ENCODE data around the gene CBLB.

The CBLB gene

GRCh38 chr3:105806359-105806758 is 62.5 kb downstream of the CBLB start:
- no peak overlapping the region for H3K9ac ChIP-seq (ENCODE audit: low read length)
- H4K20me1 ChIP-seq (ENCODE audit: insufficient read depth, low read length) = no peaks in the 10 kb centered on the region
- H3K4me2 ChIP-seq (ENCODE audit: low read length) = no peak overlapping the region
- H3K4me1 ChIP-seq (ENCODE audit: low read length) = peaks cover 26% of the 10 kb centered on the region
- H3K27ac ChIP-seq (ENCODE audit: low read length) = no peak overlapping the region
- H3K9me3 ChIP-seq (ENCODE audit: insufficient read depth, low read length) = no peaks in the 10 kb centered on the region
- H3K79me2 ChIP-seq (ENCODE audit: low read length) = no peaks in the 10 kb centered on the region
- H3K27me3 ChIP-seq (ENCODE audit: low read depth, low read length) = no peaks in the 10 kb centered on the region
- H3K4me3 ChIP-seq (ENCODE audit: low read length) = no peak overlapping the region
- TF ChIP-seq EZH2phosphoT487 (IDR thresholded peaks at IDR 0.05; ENCODE audit: low read depth) = no peak
- TF ChIP-seq, protein P1, sequence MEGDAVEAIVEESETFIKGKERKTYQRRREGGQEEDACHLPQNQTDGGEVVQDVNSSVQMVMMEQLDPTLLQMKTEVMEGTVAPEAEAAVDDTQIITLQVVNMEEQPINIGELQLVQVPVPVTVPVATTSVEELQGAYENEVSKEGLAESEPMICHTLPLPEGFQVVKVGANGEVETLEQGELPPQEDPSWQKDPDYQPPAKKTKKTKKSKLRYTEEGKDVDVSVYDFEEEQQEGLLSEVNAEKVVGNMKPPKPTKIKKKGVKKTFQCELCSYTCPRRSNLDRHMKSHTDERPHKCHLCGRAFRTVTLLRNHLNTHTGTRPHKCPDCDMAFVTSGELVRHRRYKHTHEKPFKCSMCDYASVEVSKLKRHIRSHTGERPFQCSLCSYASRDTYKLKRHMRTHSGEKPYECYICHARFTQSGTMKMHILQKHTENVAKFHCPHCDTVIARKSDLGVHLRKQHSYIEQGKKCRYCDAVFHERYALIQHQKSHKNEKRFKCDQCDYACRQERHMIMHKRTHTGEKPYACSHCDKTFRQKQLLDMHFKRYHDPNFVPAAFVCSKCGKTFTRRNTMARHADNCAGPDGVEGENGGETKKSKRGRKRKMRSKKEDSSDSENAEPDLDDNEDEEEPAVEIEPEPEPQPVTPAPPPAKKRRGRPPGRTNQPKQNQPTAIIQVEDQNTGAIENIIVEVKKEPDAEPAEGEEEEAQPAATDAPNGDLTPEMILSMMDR (IDR thresholded peaks at IDR 0.05; ENCODE audit: low read depth, low read length) = no peak
- H2AFZ ChIP-seq (ENCODE audit: low read depth, low read length) = no peak overlapping the region
- H3K36me3 ChIP-seq (replicated peaks; ENCODE audit: low read depth, low read length) = no peaks in the 10 kb centered on the region

- TF ChIP-seq EZH2phosphoT487 (IDR thresholded peaks at IDR 0.05; ENCODE audit: low read depth) = no peak
- TF ChIP-seq, protein P1 (IDR thresholded peaks at IDR 0.05; ENCODE audit: low read depth, low read length) = no peak
- H3K27me3 ChIP-seq (ENCODE audit: low read depth, low read length) = no peaks in the 10 kb centered on the region
- H3K9me3 ChIP-seq (ENCODE audit: insufficient read depth, low read length) = no peaks in the 10 kb centered on the region
- H3K79me2 ChIP-seq (ENCODE audit: low read length) = no peaks in the 10 kb centered on the region
- H3K4me1 ChIP-seq (ENCODE audit: low read length) = peaks cover 26% of the 10 kb centered on the region
- H3K27ac ChIP-seq (ENCODE audit: low read length) = no peak overlapping the region
- H3K4me3 ChIP-seq (ENCODE audit: low read length) = no peak overlapping the region
- H4K20me1 ChIP-seq (ENCODE audit: insufficient read depth, low read length) = no peaks in the 10 kb centered on the region
- H2AFZ ChIP-seq (ENCODE audit: low read depth, low read length) = no peak overlapping the region
- no peak overlapping the region for H3K9ac ChIP-seq (ENCODE audit: low read length)
- H3K36me3 ChIP-seq (replicated peaks; ENCODE audit: low read depth, low read length) = no peaks in the 10 kb centered on the region
- no peak overlapping the region for H3K4me2 ChIP-seq (ENCODE audit: low read length)
Observed at GRCh38 chr3:105805404-105805803, 63.4 kb downstream of the CBLB start.

- Histone ChIP-seq H3K9me3 (ENCODE audit: insufficient read depth, low read length) (no peaks in the 10 kb centered on the region), H3K4me2 (ENCODE audit: low read length) (peak overlapping the region; percentile 89), H3K27ac (ENCODE audit: low read length) (peak overlapping the region; percentile 80), H3K27me3 (ENCODE audit: low read depth, low read length) (no peaks in the 10 kb centered on the region), H3K79me2 (ENCODE audit: low read length) (no peaks in the 10 kb centered on the region), H2AFZ (ENCODE audit: low read depth, low read length) (no peak overlapping the region), H3K9ac (ENCODE audit: low read length) (peak overlapping the region; percentile 58), H3K4me3 (ENCODE audit: low read length) (peak overlapping the region; percentile 60), H3K4me1 (ENCODE audit: low read length) (peaks cover 53% of the 10 kb centered on the region), H4K20me1 (ENCODE audit: insufficient read depth, low read length) (no peaks in the 10 kb centered on the region), H3K36me3 (replicated peaks; ENCODE audit: low read depth, low read length) (no peaks in the 10 kb centered on the region)
- no peak for TF ChIP-seq EZH2phosphoT487 (IDR thresholded peaks at IDR 0.05; ENCODE audit: low read depth)
- TF ChIP-seq, protein P1 (IDR thresholded peaks at IDR 0.05; ENCODE audit: low read depth, low read length) = no peak
Observed at GRCh38 chr3:105802118-105802706, 66.6 kb downstream of the CBLB start.

DNA sequence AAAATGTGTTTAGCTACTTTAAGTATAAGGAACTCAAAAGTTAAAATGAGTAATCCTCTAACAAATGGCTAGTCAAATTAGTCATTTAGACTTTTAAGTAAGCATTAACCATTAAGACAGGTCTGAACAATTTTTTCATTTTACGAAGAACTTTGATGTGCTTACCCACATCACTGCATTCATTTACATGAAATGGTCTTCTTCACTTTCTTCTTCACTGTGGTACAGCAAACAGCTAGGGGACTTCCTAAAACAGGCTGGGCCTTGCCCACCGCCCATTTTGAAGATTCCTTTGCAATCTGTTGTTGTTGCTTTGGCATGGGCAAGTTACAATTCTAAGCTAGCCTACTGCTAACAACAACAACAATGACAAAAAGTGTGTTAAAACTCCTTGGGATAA is 67.4 kb downstream of the CBLB start:
- Histone ChIP-seq H3K4me2 (ENCODE audit: low read length) (peak overlapping the region; percentile 89), H3K4me3 (ENCODE audit: low read length) (peak overlapping the region; percentile 60), H3K9me3 (ENCODE audit: insufficient read depth, low read length) (no peaks in the 10 kb centered on the region), H2AFZ (ENCODE audit: low read depth, low read length) (no peak overlapping the region), H4K20me1 (ENCODE audit: insufficient read depth, low read length) (no peaks in the 10 kb centered on the region), H3K27me3 (ENCODE audit: low read depth, low read length) (no peaks in the 10 kb centered on the region), H3K4me1 (ENCODE audit: low read length) (peaks cover 60% of the 10 kb centered on the region), H3K79me2 (ENCODE audit: low read length) (no peaks in the 10 kb centered on the region), H3K36me3 (replicated peaks; ENCODE audit: low read depth, low read length) (no peaks in the 10 kb centered on the region), H3K9ac (ENCODE audit: low read length) (peak overlapping the region; percentile 58), H3K27ac (ENCODE audit: low read length) (peak overlapping the region; percentile 80)
- TF ChIP-seq EZH2phosphoT487 (IDR thresholded peaks at IDR 0.05; ENCODE audit: low read depth) = no peak
- TF ChIP-seq, protein P1 (IDR thresholded peaks at IDR 0.05; ENCODE audit: low read depth, low read length) = no peak

All from OCI-LY3 (cell line).